VCaP (cell line): ENCODE data around the gene NAALADL2.
A peak's percentile ranks its signal among the peaks of the same experiment; 100 is the strongest.

ENCODE experiments used
- H3K27ac ChIP-seq: fragments of 450-650 bp; 2 replicates; pipeline ENCODE4 v1.5.1; 2017
- TF ChIP-seq, protein P1 (sequence below): fragments of 450-650 bp; conservative IDR thresholded peaks from 2 replicates; pipeline ENCODE4 v1.5.1; 2017; ENCODE audit warnings: mild to moderate bottlenecking, moderate library complexity

The NAALADL2 gene

DNA sequence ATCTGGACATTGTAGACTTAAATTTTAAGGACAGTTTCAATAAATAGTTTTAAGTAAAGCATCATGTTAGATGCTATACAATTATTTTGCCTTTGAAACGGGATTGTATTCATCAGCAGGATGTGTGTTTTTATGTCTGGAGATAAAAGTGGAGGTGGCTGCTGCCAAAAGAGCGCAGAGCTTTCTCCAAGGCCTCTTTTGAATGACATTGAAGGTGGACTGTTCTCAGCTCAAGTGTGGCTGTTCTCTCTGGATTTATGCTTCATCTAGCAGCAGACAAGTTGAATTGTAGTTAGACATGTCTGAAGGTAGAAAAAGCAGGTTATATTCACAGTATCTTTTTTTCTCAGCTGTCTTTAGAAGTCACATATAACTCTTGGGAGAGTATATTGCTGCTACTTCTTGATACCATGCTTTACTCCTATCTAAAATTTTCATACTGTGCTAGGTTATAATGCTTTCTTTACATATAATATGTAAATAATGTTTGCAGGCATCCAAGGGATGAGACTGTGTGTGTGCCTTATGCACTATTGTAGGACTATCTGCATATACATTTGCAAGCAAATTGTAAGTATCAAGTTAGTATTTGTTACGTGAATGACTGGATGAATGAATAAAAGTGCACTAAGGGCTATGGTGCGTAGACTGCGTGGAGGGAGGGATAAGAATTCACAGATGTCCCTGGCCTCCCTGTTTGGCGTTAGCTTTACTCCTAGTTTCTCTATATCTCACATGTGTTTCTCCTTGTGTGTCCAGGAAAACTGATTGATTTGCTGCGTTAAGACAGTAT is 340.1 kb downstream of the NAALADL2 start:
- TF ChIP-seq, protein P1, sequence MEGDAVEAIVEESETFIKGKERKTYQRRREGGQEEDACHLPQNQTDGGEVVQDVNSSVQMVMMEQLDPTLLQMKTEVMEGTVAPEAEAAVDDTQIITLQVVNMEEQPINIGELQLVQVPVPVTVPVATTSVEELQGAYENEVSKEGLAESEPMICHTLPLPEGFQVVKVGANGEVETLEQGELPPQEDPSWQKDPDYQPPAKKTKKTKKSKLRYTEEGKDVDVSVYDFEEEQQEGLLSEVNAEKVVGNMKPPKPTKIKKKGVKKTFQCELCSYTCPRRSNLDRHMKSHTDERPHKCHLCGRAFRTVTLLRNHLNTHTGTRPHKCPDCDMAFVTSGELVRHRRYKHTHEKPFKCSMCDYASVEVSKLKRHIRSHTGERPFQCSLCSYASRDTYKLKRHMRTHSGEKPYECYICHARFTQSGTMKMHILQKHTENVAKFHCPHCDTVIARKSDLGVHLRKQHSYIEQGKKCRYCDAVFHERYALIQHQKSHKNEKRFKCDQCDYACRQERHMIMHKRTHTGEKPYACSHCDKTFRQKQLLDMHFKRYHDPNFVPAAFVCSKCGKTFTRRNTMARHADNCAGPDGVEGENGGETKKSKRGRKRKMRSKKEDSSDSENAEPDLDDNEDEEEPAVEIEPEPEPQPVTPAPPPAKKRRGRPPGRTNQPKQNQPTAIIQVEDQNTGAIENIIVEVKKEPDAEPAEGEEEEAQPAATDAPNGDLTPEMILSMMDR, result no peak

GRCh38 chr3:175199961-175200360 is 340.8 kb downstream of the NAALADL2 start:
- TF ChIP-seq, protein P1, result no peak
- H3K27ac ChIP-seq, result no peak overlapping the region

More for the DNA sequence above, 340.1 kb downstream of the NAALADL2 start:
- H3K27ac ChIP-seq, result no peak overlapping the region

DNA sequence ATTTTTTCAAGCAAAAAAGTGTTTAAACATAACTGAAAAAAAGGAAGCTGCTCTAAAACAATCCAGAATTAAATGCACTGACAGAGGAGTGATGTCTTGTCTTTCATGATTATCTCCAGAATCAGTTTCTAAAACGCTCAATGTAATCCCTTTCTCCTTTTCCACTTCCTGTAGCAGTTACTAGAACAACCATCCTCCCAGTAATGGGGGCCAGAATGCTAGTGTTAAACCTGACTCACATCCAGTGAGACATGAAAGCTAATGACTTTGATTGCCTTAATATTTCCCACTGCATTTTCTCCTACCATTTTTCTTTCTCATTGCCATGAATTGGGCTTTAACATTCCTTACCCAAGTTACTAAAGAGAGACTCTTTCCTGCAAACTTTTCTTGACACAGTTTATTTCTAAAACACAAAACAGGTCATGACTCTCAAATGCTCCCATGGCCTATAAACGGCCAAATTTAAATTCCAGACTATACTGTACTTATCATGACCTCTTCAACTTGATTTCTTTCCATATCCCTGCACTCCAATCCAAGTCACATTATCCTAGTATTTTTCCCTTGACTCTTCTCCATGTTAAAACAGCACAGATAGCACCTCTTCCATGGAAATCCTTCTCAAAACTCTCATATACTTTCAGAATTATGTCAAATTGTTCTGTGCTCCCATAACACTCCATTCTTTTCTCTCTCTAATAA is 341.4 kb downstream of the NAALADL2 start:
- TF ChIP-seq, protein P1, result no peak
- no peak overlapping the region for H3K27ac ChIP-seq

- peak overlapping the region; percentile 25; the same call in 1 of the 2 replicates for H3K27ac ChIP-seq
- TF ChIP-seq, protein P1, result no peak
These were observed 348.2 kb downstream of the NAALADL2 start for GRCh38 chr3:175207361-175207760.

GRCh38 chr3:175208326-175208725 is 349.2 kb downstream of the NAALADL2 start:
- TF ChIP-seq, protein P1, result no peak
- peak overlapping the region; percentile 25; the same call in 1 of the 2 replicates for H3K27ac ChIP-seq

GRCh38 chr3:175211466-175211865 is 352.3 kb downstream of the NAALADL2 start:
- TF ChIP-seq, protein P1, result no peak
- peak overlapping the region; percentile 16; the same call in 1 of the 2 replicates for H3K27ac ChIP-seq

DNA sequence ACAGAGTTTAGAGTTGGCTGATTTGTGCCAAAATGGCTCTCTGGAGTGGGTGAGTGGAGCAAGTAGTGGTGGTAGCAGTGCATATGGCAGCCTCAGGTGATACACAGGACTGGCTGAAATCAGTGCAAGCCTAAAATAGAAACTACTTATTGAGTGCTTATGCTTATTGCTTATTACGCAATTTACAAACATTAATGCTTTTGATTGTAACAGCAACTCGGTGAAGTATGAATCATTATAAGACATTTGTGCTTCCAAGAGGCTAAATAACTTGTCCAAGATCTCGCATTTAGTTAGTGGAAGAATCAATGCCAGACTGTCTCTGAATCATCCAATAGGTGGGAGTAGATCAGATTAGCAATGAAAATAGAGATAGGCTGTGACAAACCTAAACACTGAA is 353.8 kb downstream of the NAALADL2 start:
- no peak overlapping the region for H3K27ac ChIP-seq
- TF ChIP-seq, protein P1, result no peak
